SU-DHL-6 (cell line): ENCODE data around the gene TUSC7.

Source experiments
- EZH2phosphoT487 ChIP-seq: fragments of 200-600 bp; sonication (generic), shearing (Covaris generic); conservative IDR thresholded peaks from 2 replicates; pipeline ENCODE4 v1.6.1; 2018; ENCODE audit warnings: mild to moderate bottlenecking, antibody characterized with exemption, low read length, moderate library complexity, mixed read lengths
- TF ChIP-seq, protein P1 (sequence below): fragments of 200-600 bp; sonication (generic); IDR thresholded peaks from one replicate; pipeline ENCODE4 v1.5.1; 2017; ENCODE audit warnings: antibody characterized with exemption, mild to moderate bottlenecking, low read length, moderate library complexity; ENCODE audit not compliant: insufficient read depth, poor library complexity, severe bottlenecking

DNA sequence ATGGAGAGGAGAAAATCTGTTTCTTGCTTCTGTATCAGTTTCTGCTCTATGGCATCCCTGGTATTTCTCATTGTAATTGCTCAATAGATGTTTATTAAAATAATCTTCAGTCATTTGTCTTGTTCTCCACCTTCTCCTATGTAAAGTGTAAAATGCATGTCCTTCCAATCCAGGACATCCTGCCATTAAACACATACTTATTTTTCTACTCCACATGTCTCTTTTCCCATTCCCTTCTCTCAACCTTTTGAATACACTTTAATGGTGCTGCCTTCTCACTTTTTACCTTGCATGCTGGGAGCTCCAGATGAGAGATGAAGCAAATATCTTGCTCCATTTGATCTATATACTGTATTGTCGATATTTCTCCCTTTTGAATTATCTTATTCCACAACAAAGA, 49.7 kb downstream of the TUSC7 start:
- TF ChIP-seq, protein P1, sequence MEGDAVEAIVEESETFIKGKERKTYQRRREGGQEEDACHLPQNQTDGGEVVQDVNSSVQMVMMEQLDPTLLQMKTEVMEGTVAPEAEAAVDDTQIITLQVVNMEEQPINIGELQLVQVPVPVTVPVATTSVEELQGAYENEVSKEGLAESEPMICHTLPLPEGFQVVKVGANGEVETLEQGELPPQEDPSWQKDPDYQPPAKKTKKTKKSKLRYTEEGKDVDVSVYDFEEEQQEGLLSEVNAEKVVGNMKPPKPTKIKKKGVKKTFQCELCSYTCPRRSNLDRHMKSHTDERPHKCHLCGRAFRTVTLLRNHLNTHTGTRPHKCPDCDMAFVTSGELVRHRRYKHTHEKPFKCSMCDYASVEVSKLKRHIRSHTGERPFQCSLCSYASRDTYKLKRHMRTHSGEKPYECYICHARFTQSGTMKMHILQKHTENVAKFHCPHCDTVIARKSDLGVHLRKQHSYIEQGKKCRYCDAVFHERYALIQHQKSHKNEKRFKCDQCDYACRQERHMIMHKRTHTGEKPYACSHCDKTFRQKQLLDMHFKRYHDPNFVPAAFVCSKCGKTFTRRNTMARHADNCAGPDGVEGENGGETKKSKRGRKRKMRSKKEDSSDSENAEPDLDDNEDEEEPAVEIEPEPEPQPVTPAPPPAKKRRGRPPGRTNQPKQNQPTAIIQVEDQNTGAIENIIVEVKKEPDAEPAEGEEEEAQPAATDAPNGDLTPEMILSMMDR = no peak
- TF ChIP-seq EZH2phosphoT487 = no peak
